Measurements from ENCODE around the gene PLCZ1. TPM values are rescaled to one million over a fixed set of nuclear protein-coding genes. Genes with fewer than 3 reads are reported as not detected.

The PLCZ1 gene
- total and polyA plus RNA-seq, 7 donors, result not detected

- 66 to 73% methylated on average over 5 of the region's 5 CpGs for WGBS, 2 donors
- Histone ChIP-seq H3K36me3 (no peaks in the 10 kb centered on the region), H3K27me3 (no peaks in the 10 kb centered on the region), H3K9me3 (peaks cover 0 to 2% (median 0%) of the 10 kb centered on the region in 4 donors), H3K27ac (peak overlapping the region in 1 of 4 donors; percentile 43), H3K4me1 (peaks cover 0 to 16% (median 14%) of the 10 kb centered on the region in 4 donors), H3K4me3 (no peak overlapping the region)
- intact Hi-C loops (cut with DNase I), result no loop called here
- peak; percentile 67 for DNase-seq
- TF ChIP-seq EP300 (IDR thresholded peaks at IDR 0.05) (peak in 2 of 4 donors; percentile 26 to 53), POLR2AphosphoS5 (IDR thresholded peaks at IDR 0.05) (peak in 3 of 4 donors; percentile 72 to 80 (median 76)), POLR2A (IDR thresholded peaks at IDR 0.05) (no peak), CTCF (IDR thresholded peaks at IDR 0.05) (no peak)
Measured at GRCh38 chr12:18643681-18644080, 94.1 kb downstream of the PLCZ1 start.

GRCh38 chr12:18640321-18640955, 97.4 kb downstream of the PLCZ1 start:
- Histone ChIP-seq H3K27me3 (no peaks in the 10 kb centered on the region), H3K4me3 (no peak overlapping the region), H3K4me1 (peaks cover 0 to 16% (median 14%) of the 10 kb centered on the region in 4 donors), H3K9me3 (peaks cover 0 to 1% (median 0%) of the 10 kb centered on the region in 4 donors), H3K27ac (no peak overlapping the region), H3K36me3 (no peaks in the 10 kb centered on the region)
- TF ChIP-seq CTCF (IDR thresholded peaks at IDR 0.05) (no peak), POLR2A (IDR thresholded peaks at IDR 0.05) (no peak), EP300 (IDR thresholded peaks at IDR 0.05) (no peak), POLR2AphosphoS5 (IDR thresholded peaks at IDR 0.05) (no peak)
- intact Hi-C loops (cut with DNase I), result no loop called here
- DNase-seq, result no peak
- WGBS, 2 donors, result 88% methylated on average over 4 of the region's 4 CpGs

GRCh38 chr12:18634382-18634781, 103.4 kb downstream of the PLCZ1 start:
- Histone ChIP-seq H3K4me1 (no peaks in the 10 kb centered on the region), H3K27ac (no peak overlapping the region), H3K9me3 (peaks cover 0 to 1% (median 0%) of the 10 kb centered on the region in 4 donors), H3K27me3 (no peaks in the 10 kb centered on the region), H3K36me3 (no peaks in the 10 kb centered on the region), H3K4me3 (no peak overlapping the region)
- WGBS, 2 donors, result 68 to 71% methylated on average over 4 of the region's 4 CpGs
- no peak for DNase-seq
- TF ChIP-seq EP300 (IDR thresholded peaks at IDR 0.05) (no peak), POLR2AphosphoS5 (IDR thresholded peaks at IDR 0.05) (no peak), CTCF (IDR thresholded peaks at IDR 0.05) (no peak), POLR2A (IDR thresholded peaks at IDR 0.05) (no peak)
- intact Hi-C loops (cut with DNase I), result no loop called here

Other genes with a start within 250 kb of the PLCZ1 start
- not detected for gene CAPZA3, start 107 bp upstream of the PLCZ1 start, total RNA-seq
- not detected for gene CAPZA3, start 107 bp upstream of the PLCZ1 start, polyA plus RNA-seq